IPS-18c (cell line): ENCODE data around the gene CCNE1.

Source experiments
- H3K4me3 ChIP-seq: 2 replicates; pipeline ENCODE4 v1.7.0; 2013; ENCODE audit warnings: low read depth, mild to moderate bottlenecking, low read length, moderate library complexity; ENCODE audit not compliant: insufficient read depth
- H3K9me3 ChIP-seq: one replicate; pipeline ENCODE4 v1.6.1; 2013; ENCODE audit warnings: mild to moderate bottlenecking, low read length, moderate library complexity; ENCODE audit not compliant: control insufficient read depth, insufficient read depth

CCNE1 gene

DNA sequence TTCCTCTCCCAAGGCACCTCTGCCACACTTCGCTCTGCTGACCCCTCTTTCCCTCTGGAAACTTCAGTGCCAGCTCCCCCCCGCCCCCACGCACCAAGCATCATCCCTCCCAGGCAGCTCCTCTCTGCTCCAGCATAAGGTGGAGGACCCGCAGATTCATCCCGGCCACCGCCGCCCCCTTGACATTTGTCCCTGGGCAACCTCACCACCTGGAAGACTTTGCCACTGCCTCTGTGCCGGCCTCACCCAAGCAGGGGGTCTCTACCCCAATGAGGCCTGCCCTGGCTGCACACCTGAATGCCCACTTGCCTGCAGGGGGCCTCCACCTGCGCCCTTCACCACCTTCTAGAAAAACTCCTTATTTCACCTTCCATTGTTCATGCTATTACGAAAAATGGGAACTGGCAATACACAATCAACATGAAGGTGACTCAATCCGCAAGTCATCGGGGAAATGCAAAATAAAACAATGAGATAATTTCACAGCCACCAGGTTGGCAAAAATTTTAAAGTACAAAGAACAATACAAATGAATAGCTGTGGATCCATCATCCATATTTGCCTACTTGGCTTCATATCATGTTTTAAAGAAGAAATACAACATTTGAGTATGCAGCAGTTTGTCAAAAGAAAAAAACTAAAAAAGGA, 21.9 kb downstream of the CCNE1 start:
- Histone ChIP-seq H3K9me3 (no peaks in the 10 kb centered on the region), H3K4me3 (no peak overlapping the region)

DNA sequence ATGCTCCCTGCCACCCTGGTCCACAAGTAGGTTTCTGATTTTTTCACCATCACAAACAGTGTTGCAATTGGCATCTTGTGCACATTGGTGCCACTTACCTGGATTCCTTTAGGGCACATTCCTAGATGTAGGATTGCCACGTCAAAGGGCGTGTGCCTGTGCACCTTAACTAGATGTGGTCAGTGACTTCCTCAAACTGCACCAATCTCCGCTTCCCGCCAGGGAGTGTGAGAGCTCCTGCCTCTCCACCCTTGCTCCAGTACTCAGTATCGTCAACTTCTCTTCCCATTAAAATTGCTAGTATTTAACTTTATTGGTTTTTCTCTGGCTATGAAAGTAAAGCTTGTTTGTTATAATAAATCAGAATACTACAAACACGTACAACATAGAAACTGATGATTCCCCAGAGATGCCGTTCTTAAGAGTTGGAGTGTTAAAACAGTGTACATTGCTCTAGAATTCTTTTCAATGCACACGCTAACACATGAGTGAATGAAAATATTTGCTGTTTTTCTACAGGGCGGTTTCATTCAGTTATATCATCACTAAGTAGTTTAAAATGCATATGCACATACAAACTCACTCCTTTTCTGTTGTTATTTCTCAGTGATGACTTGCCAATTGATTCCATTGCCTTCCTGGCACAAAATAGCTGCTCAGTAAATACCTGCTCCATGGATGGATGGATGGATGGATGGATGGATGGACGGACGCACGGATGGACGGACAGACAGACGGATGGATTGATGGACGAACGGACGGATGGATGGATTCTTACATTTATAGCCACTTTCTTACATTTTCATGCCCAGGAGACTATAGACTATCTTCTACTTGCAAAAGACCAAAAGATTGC, 23.4 kb downstream of the CCNE1 start:
- Histone ChIP-seq H3K4me3 (no peak overlapping the region), H3K9me3 (no peaks in the 10 kb centered on the region)

DNA sequence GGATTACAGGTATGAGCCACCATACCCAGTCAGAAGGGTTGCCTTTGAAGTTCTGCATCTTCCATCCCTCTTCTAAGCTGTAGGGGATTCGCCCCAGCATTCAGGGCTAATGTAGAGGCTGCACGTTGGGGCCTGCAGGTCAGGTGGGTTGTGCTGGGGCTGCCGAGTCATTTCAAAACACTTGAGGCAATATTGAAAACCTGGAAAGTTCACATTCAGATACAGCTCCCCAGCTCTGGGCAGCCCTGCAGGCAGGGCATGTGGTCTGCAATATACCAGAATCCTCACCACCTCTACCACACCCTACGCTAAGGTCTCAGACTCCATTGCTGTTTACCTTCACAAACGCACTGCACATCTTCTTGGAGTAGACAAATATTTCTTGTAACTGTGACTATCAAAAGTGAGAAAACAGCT, 24.6 kb downstream of the CCNE1 start:
- H3K4me3 ChIP-seq, result no peak overlapping the region

DNA sequence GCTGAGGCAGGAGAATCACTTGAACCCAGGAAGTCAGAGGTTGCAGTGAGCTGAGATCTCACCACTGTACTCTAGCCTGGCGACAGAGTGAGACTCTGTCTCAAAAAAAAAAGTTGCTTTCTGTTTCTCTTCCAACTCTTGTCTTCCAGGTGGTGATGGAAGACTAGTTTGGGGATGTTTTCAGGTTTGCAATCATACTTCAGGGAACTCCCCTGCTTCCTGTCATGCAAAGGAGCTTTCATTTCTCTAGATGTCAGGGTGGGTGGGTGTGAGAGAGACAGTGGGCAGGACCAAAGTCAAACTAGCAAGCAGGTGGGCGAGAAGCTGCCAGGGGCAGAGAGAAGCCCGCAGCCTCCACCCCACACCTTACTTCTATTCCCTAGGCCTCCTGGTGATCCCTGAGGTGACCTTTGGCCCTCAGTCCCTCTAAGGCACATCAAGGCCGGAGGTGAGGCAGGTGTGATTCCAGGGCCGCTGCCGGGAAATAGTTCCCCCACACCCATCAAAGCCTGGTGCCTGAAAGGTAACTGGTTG, 25.7 kb downstream of the CCNE1 start:
- no peaks in the 10 kb centered on the region for H3K9me3 ChIP-seq
- no peak overlapping the region for H3K4me3 ChIP-seq

More for the DNA sequence above, 24.6 kb downstream of the CCNE1 start:
- no peaks in the 10 kb centered on the region for H3K9me3 ChIP-seq

DNA sequence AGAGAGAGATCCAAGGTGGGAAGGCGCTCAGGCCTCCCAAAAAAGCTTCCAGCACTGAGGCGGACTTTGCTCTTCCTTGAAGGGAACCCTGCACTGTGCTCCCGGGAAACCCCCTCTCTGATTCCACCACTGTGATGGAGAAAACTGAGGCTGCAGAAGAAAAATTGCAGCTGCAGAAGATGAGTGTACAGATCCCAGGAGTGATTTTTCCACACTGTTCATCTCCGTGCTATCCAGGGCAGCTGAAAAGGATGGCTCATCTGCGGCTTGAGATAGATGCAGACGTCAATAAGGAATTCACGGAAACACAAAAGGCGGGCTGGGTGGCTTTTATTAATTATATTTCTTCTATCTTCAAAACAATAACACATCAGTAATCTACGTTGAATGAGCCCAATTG, 26.2 kb downstream of the CCNE1 start:
- Histone ChIP-seq H3K4me3 (no peak overlapping the region), H3K9me3 (no peaks in the 10 kb centered on the region)

GRCh38 chr19:29840066-29840950, 28.5 kb downstream of the CCNE1 start:
- Histone ChIP-seq H3K9me3 (no peaks in the 10 kb centered on the region), H3K4me3 (no peak overlapping the region)

DNA sequence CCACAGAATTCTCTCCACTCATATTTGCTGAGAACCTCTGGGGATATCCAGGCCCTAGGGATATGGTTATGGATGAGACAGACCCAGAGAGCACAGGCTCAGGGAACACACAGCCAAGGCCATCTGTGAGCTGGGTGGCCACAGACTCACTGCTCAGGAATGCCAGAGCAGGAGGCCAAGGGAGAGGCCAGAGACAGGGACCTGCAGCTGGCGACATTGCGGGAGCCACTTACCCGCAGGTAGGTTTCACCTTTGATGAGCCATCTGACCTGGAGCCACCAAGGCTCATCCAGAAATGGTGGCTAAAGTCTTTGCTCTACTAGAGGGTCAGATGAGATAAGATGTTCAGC, 29.4 kb downstream of the CCNE1 start:
- Histone ChIP-seq H3K4me3 (no peak overlapping the region), H3K9me3 (no peaks in the 10 kb centered on the region)

GRCh38 chr19:29841559-29842367, 30.0 kb downstream of the CCNE1 start:
- H3K4me3 ChIP-seq, result no peak overlapping the region
- no peaks in the 10 kb centered on the region for H3K9me3 ChIP-seq

- Histone ChIP-seq H3K4me3 (no peak overlapping the region; the same call in 1 of the 2 replicates), H3K9me3 (no peaks in the 10 kb centered on the region)
Observed at GRCh38 chr19:29842471-29843179, 30.8 kb downstream of the CCNE1 start.

DNA sequence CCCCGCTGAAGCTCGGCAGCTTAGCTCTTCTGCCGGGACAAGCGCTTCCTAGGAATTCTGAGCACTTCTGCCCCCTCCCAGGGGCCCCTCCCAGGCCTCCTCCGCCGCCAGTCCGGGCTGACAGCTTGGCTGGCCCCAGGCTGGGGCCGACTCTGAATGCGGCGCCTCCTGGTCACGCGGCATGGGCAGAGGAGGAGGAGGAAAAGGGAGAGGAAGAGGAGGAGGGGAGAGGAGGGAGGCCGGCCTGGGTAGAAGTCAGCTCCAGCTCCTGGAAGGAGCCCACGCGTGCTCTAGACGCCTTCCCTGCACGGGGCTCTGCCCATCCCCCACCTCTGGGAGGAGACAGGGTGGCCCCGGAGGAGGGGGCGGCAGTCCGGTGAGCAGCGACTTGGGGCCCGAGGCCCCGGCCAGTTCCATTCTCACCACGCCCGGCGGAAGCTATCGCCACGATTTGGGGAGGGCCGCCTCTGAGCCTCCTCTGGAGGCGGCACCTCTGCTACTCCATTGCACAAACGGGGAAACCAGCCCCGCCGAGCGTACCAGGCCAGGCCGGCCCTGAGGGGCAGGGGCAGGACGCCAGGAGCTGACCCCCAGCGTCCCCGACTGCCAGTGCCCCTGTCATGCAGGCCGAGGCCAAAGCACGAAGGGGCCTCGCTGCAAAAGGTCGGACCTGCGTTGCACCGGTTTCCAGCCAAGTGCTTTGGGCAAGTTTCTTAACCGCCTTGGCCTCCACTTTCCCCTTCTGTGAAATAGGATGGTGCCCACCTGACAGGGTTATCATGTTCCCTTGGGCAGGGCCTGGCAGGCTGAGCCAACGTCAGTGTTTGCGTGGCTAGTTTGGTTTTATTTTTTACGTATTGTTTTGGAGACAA, 31.6 kb downstream of the CCNE1 start:
- Histone ChIP-seq H3K9me3 (no peaks in the 10 kb centered on the region), H3K4me3 (peak overlapping the region; percentile 50)

DNA sequence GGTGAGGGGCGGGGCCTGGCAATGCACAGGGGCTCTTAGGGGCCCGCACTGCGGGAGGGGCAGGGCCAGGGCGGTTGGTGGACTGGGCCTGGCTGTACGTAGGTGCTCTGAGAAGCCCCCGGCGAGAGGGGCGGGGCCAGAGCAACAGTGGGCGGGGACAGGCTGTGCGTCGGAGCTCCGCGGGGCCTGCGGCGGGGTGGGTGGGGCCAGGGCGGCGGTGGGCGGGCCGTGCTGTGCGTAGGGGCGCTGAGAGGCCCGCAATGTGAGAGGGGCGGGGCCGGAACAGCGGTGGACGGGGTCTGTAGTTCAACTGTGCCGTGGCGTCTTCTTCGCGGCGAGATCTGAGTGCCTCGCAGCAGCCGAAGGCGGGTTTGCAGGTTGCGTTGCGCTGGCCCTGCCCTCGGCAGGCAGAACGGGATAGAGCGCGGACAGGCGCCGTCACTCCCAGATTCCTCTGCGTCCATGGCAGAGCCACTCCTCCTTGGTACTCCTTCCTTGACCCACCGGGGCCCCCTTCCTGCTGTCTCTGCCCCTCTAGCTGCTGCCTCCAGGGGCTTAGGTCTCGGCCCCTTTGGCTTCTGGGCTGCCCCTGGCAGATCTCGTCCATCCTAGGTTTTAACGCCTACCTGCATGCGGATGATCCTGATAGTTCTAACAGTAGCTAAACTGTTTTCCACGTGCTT, 33.2 kb downstream of the CCNE1 start:
- H3K9me3 ChIP-seq, result no peaks in the 10 kb centered on the region
- peak overlapping the region; percentile 83 for H3K4me3 ChIP-seq

DNA sequence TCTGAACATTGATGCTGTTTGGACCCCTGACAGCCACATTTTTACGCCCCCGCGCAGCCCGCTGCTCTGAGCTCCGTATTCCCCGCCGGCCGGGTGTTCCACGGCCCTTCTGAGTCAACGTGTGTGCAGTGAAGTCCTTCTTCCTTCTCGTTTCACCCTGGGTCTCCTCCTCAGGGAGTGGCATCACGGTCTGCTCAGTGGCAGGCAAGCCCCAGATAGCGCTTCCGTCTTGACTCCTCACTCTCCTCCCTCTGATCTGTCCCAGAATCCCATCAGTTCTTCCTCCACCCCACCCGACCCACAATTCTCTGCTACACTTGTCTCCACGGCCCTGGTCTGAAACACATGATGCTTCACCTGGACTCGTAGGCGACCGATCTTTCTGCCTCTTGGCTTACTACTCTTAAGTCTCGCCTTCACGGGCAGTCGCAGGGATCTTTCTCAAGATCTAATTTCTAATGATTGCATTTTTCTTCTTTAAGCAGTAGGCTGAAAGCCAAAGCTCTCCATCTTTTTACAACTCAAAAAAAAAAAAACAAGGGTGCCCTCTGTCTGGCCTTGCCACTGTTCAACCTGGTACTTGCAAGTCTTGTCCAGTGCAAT, 33.9 kb downstream of the CCNE1 start:
- H3K9me3 ChIP-seq, result no peaks in the 10 kb centered on the region

GRCh38 chr19:29849208-29849607, 37.4 kb downstream of the CCNE1 start:
- H3K9me3 ChIP-seq, result no peaks in the 10 kb centered on the region
- no peak overlapping the region for H3K4me3 ChIP-seq

More for the DNA sequence above, 33.9 kb downstream of the CCNE1 start:
- H3K4me3 ChIP-seq, result peak overlapping the region; percentile 83

- H3K9me3 ChIP-seq, result no peaks in the 10 kb centered on the region
- no peak overlapping the region for H3K4me3 ChIP-seq
Observed at GRCh38 chr19:29850482-29850881, 38.7 kb downstream of the CCNE1 start.
